22Rv1 (cell line): Measurements from ENCODE around the gene ZFHX3.

Experiments
- CTCF ChIP-seq: fragments of 450-650 bp; IDR thresholded peaks from 2 replicates; pipeline ENCODE4 v1.5.1; 2017; ENCODE audit warnings: mild to moderate bottlenecking
- ZFX ChIP-seq: fragments of 450-650 bp; IDR thresholded peaks from 2 replicates; pipeline ENCODE4 v1.6.1; 2017; ENCODE audit warnings: antibody characterized with exemption, borderline replicate concordance

- no peak for TF ChIP-seq CTCF
- TF ChIP-seq ZFX = no peak
Observed at GRCh38 chr16:72794319-72794718, 253.6 kb downstream of the ZFHX3 start.
